Measurements from ENCODE around the gene ARL15. TPM values are rescaled to one million over a fixed set of nuclear protein-coding genes. Genes with fewer than 3 reads are reported as not detected.

ARL15 gene
- total and polyA plus RNA-seq, 2 donors (not counting 3 experiments of a cell fraction or from before 2014, with no cell fraction given): 11.9 to 24.4 TPM

DNA sequence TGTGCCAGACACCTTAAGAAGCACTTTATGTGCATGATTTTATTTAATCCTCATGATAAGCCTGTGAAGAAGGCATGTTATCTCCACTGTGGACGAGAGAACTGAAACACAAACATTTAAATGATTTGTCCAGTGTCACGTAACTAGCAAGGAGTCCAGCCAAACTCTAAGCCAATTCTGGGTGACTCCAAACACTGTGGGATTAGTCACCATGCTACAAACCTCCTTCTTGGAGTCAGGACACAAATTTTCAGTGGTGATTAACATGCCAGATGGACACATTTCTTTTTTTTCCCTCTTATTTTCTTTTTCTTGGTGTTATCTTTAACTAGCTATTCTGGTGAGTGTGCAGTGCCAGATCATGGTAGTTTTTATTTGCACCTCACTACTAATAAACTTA is 433.1 kb downstream of the ARL15 start:
- FAIRE-seq (no peak), DNase-seq (ENCODE audit: low read depth, low spot score) (no peak)
- CTCF ChIA-PET: interaction anchor here (1.6 kb wide), 1 partner anchor 10 kb away, joined by 3 read pairs; no protein-coding TSS in a partner anchor
- TF ChIP-seq, protein P1, sequence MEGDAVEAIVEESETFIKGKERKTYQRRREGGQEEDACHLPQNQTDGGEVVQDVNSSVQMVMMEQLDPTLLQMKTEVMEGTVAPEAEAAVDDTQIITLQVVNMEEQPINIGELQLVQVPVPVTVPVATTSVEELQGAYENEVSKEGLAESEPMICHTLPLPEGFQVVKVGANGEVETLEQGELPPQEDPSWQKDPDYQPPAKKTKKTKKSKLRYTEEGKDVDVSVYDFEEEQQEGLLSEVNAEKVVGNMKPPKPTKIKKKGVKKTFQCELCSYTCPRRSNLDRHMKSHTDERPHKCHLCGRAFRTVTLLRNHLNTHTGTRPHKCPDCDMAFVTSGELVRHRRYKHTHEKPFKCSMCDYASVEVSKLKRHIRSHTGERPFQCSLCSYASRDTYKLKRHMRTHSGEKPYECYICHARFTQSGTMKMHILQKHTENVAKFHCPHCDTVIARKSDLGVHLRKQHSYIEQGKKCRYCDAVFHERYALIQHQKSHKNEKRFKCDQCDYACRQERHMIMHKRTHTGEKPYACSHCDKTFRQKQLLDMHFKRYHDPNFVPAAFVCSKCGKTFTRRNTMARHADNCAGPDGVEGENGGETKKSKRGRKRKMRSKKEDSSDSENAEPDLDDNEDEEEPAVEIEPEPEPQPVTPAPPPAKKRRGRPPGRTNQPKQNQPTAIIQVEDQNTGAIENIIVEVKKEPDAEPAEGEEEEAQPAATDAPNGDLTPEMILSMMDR (IDR thresholded peaks at IDR 0.05; ENCODE audit: extremely low read depth in 1 of 2, insufficient read depth in 1 of 2, low read depth in 1 of 2, low read length in 2 of 2): no peak
- no peak for TF ChIP-seq JUN (IDR thresholded peaks at IDR 0.05; ENCODE audit: borderline replicate concordance, insufficient read depth, insufficient read length, low read depth)
- no peak for TF ChIP-seq EZH2 (IDR thresholded peaks at IDR 0.05; ENCODE audit: borderline replicate concordance, low read depth, low read length, severe bottlenecking)
- TF ChIP-seq GATA2 (IDR thresholded peaks at IDR 0.05; ENCODE audit: insufficient read depth, insufficient read length, low read depth, low read length): no peak
- no peak for TF ChIP-seq MYC (IDR thresholded peaks at IDR 0.05; ENCODE audit: low read depth, low read length)
- no peak for TF ChIP-seq POLR2AphosphoS5 (IDR thresholded peaks at IDR 0.05; ENCODE audit: insufficient read depth, low read depth, low read length)
- TF ChIP-seq, protein P2, sequence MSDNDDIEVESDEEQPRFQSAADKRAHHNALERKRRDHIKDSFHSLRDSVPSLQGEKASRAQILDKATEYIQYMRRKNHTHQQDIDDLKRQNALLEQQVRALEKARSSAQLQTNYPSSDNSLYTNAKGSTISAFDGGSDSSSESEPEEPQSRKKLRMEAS (IDR thresholded peaks at IDR 0.05; ENCODE audit: insufficient read depth, insufficient read length): no peak
- no peak for TF ChIP-seq FOS (IDR thresholded peaks at IDR 0.05; ENCODE audit: borderline replicate concordance, insufficient read depth, low read length)
- dilution Hi-C loops (cut with MboI; ENCODE audit: extremely low pct_ligation_motif_present, low sequenced_read_pairs): no loop called here
- no peaks in the 10 kb centered on the region for H3K36me3 ChIP-seq (ENCODE audit: control insufficient read depth in 2 of 2, extremely low read depth in 1 of 2, insufficient read depth in 2 of 2, low read length in 2 of 2)
- no peaks in the 10 kb centered on the region for H3K27me3 ChIP-seq (ENCODE audit: control insufficient read depth in 2 of 2, insufficient read depth in 2 of 2, low read length in 2 of 2)
- H3K9ac ChIP-seq (replicated peaks; ENCODE audit: extremely low read depth, insufficient read depth, low read length): no peak overlapping the region
- H3K4me2 ChIP-seq (ENCODE audit: insufficient read depth, low read length): no peak overlapping the region
- intact Hi-C loops (cut with micrococcal nuclease): loop anchor here (10.0 kb wide), 1 partner anchor 612 kb away; no protein-coding TSS in a partner anchor
- no peak overlapping the region for H2AFZ ChIP-seq (ENCODE audit: low read depth, low read length)
- H3K9me3 ChIP-seq (replicated peaks; ENCODE audit: control insufficient read depth, insufficient read depth, low read length): no peaks in the 10 kb centered on the region
- H3K9me1 ChIP-seq (replicated peaks; ENCODE audit: control insufficient read depth, extremely low read depth, insufficient read depth, low read length): no peaks in the 10 kb centered on the region
- H4K20me1 ChIP-seq (replicated peaks; ENCODE audit: control insufficient read depth, extremely low read depth, insufficient read depth, low read length): no peaks in the 10 kb centered on the region
- H3K79me2 ChIP-seq (ENCODE audit: control insufficient read depth, insufficient read depth, low read length): no peaks in the 10 kb centered on the region
- BruUV-seq (replicated peaks): no TSS peak
- H3K27ac ChIP-seq (ENCODE audit: insufficient read depth, low read depth, low read length): no peak overlapping the region
- H3K4me1 ChIP-seq (ENCODE audit: control insufficient read depth, extremely low read depth, insufficient read depth, low read length): no peaks in the 10 kb centered on the region
- POLR2A ChIA-PET: no interaction called here
- no peak overlapping the region for H3K4me3 ChIP-seq (replicated peaks in 1 of 3; ENCODE audit: insufficient read depth in 1 of 3, low read depth in 1 of 3, low read length in 3 of 3)

All from endothelial cell of umbilical vein (primary cell).